ENCODE results near the gene MCM5.
A peak's percentile ranks its signal among the peaks of the same experiment; 100 is the strongest.

The MCM5 gene

DNA sequence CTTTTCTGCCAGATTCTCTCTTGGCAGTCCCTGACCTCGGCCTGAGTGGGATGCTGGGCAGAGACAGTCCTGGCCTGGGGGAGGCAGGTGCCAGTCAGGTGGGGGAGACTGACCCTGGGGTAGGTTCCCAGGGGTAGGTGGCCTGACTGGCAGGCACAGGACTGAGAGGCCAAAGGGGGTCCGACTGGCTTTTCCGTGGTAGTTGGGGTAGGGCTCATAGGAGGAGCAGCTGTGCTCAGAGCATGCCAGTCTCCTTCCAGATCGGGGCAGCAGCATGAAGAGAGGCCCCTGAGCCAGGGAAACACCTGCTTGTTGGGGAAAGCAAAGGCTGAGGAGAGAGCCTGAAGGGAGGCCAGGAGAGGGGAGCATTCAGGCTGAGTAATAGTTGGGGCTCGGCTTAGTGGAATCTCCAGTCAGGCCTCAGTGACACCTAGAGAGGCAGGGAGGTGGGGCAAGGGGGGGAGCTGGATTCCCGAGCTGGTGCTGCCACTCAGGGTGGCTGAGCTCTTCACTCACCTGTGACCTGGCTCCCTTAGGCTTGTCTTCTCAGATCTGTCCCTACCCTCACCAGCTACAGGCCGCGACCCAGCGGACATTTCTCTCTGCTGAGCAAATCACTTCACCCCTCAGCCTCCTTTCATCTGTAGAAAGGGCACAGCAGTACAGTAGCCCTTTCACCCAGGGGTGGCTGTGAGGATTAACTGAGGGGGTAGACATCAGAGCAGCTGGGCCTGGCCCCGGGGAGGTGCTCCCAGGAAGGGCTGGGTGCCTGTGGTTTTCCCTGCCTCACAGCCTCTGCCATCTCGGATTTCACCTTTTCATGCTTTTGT is 26.2 kb downstream of the MCM5 start:
- FAIRE-seq (no peak), DNase-seq (ENCODE audit: insufficient read length, low spot score) (no peak)
- TF ChIP-seq PAX5 (IDR thresholded peaks at IDR 0.05; ENCODE audit: insufficient read depth, low read length, severe bottlenecking) (no peak), POLR2A (IDR thresholded peaks at IDR 0.05; ENCODE audit: low read depth, low read length) (peak; percentile 37; the same call in 1 of the 2 replicates), SPI1 (IDR thresholded peaks at IDR 0.05; ENCODE audit: low read depth, low read length) (no peak), TAF1 (IDR thresholded peaks at IDR 0.05; ENCODE audit: low read depth, low read length) (no peak)

DNA sequence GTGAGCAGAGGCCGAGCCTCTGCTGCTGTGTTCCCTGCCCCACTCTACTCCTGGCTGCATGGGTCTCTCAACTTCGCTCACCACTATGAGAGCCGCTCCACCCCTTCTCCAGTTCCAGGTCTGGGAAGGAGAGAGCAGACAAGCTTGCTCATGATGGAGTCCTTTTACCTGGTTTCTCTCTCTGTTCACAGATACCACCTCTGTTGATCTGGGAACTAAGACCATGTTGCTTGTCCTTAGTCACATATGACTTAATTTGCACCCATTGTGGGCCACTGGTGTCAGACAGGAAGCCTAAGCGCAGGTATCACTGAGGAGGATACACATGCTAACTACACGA is 26.8 kb downstream of the MCM5 start:
- TF ChIP-seq POLR2A (IDR thresholded peaks at IDR 0.05; ENCODE audit: low read depth, low read length) (peak; percentile 32; the same call in 1 of the 2 replicates), POLR2AphosphoS5 (IDR thresholded peaks at IDR 0.05; ENCODE audit: low read depth, low read length) (no peak), PAX5 (IDR thresholded peaks at IDR 0.05; ENCODE audit: insufficient read depth, low read length, severe bottlenecking) (no peak), POU2F2 (IDR thresholded peaks at IDR 0.05; ENCODE audit: low read depth, low read length) (no peak), SPI1 (IDR thresholded peaks at IDR 0.05; ENCODE audit: low read depth, low read length) (no peak), TAF1 (IDR thresholded peaks at IDR 0.05; ENCODE audit: low read depth, low read length) (no peak)
- FAIRE-seq (peak; percentile 47), DNase-seq (ENCODE audit: insufficient read length, low spot score) (no peak)

DNA sequence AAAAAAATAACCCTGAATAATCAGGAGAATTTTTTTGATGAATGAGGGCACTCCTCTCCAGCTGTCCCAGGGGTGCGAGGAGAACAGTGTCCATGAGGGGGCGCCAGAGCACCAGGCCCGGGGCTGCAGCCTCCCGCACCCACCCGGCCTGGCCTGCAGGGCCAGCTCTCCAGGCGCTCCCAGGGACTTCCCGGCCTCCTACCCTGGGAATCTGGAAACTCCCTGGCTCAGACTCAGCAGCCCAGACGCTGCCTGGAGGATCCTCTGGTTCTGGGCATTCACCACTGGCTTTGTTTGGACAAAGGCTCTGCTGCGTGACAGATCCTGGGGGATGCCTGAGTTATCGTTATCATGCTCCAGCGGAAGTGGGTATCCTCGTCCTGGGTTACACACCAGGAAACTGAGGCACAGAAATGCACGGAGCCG is 31.0 kb downstream of the MCM5 start:
- TF ChIP-seq POLR2AphosphoS5 (IDR thresholded peaks at IDR 0.05; ENCODE audit: low read depth, low read length) (0 out of 2 replicates have a peak, but pooled peaks have one; percentile 10), SPI1 (IDR thresholded peaks at IDR 0.05; ENCODE audit: low read depth, low read length) (no peak)
- no peak for FAIRE-seq
- DNase-seq (ENCODE audit: insufficient read length, low spot score) = peak; percentile 65

DNA sequence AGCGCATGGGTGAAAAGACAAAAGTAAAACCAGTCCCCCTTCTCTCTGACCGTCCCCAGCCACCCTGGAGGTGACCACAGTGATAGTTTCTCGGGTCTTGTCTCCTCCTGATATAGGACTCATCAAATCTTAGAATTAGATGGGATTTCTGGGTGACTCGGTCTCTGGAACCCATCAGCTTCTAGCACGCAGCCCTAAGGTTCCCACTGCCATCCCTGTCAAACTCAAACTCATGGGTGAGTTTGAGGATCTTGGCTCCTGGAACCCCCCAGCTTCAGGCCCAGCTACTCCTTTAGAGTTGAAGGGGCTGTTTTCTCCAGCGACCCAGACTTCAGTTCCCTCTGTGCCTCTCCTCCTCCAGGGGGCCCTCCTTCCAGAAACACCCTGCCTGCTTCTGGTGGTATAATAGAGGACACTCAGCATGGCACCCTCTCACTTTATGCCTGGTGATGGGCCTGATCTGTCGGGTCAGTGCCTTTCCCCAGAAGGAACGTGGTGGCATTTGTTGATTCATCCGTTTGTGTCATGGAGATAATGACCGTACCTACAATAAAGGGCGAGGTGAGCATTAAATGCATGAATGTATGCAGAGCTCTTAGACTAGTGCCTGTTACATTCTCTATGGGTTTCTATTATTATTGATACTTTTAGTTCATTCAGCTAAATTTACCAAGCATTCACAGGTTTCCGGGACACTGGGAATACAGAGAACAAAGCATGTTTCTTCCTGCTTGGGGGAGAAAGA is 31.7 kb downstream of the MCM5 start:
- FAIRE-seq (no peak), DNase-seq (ENCODE audit: insufficient read length, low spot score) (no peak)
- TF ChIP-seq SPI1 (IDR thresholded peaks at IDR 0.05; ENCODE audit: low read depth, low read length) (no peak), POLR2AphosphoS5 (IDR thresholded peaks at IDR 0.05; ENCODE audit: low read depth, low read length) (no peak), POLR2A (IDR thresholded peaks at IDR 0.05; ENCODE audit: low read depth, low read length) (no peak), TAF1 (IDR thresholded peaks at IDR 0.05; ENCODE audit: low read depth, low read length) (no peak), PAX5 (IDR thresholded peaks at IDR 0.05; ENCODE audit: insufficient read depth, low read length, severe bottlenecking) (no peak), POU2F2 (IDR thresholded peaks at IDR 0.05; ENCODE audit: low read depth, low read length) (no peak)

DNA sequence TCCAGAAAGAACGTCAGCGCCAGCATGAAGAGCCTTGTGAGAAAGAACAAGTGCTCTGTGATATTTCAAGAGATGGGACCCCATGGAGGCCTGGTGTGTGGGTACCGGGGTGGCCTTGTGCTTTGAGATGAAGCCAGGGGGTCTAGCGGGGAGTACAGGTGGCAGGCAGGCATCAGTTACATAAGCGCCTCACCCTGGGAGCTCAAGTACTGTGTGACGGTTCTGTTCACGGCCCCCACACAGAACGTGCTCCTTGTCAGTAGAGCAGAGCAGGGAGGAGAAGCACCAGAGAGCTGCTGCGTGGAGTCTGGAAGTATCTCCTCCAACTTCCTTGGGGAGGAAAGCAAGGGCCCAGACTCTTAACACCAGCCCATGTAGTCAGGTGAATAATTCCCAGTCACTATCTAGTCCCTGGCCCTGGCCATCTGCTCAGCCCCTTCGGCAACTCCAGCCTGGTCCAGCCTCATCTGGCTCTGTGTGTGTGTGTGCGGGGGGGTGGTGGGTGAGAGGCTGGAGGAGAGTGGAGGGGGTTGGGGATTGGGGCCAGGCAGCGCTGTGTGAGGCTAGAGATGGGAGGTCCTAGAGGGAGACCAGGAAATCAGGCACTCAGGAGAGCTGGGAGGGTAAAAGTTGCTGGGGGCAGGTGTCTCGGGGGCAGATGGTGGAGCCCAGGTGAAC is 32.4 kb downstream of the MCM5 start:
- DNase-seq (ENCODE audit: insufficient read length, low spot score) = no peak
- no peak for FAIRE-seq
- no peak for TF ChIP-seq POU2F2 (IDR thresholded peaks at IDR 0.05; ENCODE audit: low read depth, low read length)
- no peak for TF ChIP-seq POLR2AphosphoS5 (IDR thresholded peaks at IDR 0.05; ENCODE audit: low read depth, low read length)
- TF ChIP-seq TAF1 (IDR thresholded peaks at IDR 0.05; ENCODE audit: low read depth, low read length) = no peak
- no peak for TF ChIP-seq PAX5 (IDR thresholded peaks at IDR 0.05; ENCODE audit: insufficient read depth, low read length, severe bottlenecking)
- TF ChIP-seq SPI1 (IDR thresholded peaks at IDR 0.05; ENCODE audit: low read depth, low read length) = no peak
- no peak for TF ChIP-seq POLR2A (IDR thresholded peaks at IDR 0.05; ENCODE audit: low read depth, low read length)

DNA sequence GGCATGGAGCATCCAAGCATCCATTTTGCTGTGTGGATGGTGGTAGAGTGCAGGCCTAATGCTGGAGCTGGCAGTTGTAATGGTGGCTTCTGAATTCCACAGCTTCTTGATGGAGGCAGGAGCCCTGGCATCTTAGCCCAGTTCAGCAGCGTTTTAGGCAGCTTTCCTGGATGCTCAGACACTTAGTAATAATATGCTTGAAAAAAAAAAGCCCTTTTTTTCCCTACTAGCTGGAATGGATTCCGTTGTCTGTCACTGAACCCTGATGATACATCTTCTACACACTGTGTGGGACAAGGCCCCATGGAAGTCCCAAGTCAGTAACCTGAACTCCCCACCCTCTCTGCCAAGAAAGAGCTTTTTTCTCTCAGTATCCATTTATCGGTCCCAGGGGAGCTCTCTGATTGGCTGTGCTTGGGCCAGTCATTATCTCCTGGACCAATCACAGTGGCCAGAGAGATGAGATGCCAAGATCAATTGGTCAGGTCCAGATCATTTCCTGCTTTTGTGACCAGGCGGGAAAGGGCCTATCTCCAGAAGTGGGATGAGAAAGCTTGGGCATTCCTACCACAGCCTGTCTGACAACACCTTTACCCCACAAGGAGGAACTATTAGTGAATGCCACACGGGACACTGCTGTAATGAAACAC is 34.2 kb downstream of the MCM5 start:
- DNase-seq (ENCODE audit: insufficient read length, low spot score) (no peak), FAIRE-seq (no peak)
- TF ChIP-seq PAX5 (IDR thresholded peaks at IDR 0.05; ENCODE audit: insufficient read depth, low read length, severe bottlenecking) (no peak), POLR2A (IDR thresholded peaks at IDR 0.05; ENCODE audit: low read depth, low read length) (no peak), POLR2AphosphoS5 (IDR thresholded peaks at IDR 0.05; ENCODE audit: low read depth, low read length) (no peak), TAF1 (IDR thresholded peaks at IDR 0.05; ENCODE audit: low read depth, low read length) (no peak), SPI1 (IDR thresholded peaks at IDR 0.05; ENCODE audit: low read depth, low read length) (no peak), POU2F2 (IDR thresholded peaks at IDR 0.05; ENCODE audit: low read depth, low read length) (no peak)

DNA sequence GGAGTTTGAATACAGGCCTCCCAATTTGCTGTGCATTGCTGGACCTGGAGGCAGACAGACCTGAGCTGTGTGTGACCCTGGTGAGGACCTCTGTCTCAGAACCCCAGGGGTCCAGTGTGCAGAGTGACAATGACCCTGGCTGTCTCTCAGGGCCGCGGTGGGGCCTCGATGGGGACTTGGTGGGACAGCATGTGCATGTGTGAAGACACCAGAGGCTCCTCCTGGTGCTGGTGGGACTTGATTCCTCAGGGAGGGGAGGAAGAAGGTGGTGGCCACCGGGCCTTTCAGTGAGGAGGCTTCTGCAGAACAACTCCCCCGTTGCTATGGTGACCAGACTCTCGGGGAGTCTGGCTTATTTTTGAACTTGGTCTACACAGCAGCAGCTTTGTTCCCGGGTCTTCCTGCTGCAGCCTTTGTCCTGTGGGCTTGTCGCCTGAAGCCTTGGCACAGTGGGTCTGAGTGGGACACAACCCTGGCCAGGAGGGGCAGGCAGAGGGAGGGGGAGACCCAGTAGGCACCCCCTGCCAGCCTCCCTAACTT is 35.3 kb downstream of the MCM5 start:
- no peak for TF ChIP-seq SPI1 (IDR thresholded peaks at IDR 0.05; ENCODE audit: low read depth, low read length)
- TF ChIP-seq PAX5 (IDR thresholded peaks at IDR 0.05; ENCODE audit: insufficient read depth, low read length, severe bottlenecking) = no peak
- TF ChIP-seq TAF1 (IDR thresholded peaks at IDR 0.05; ENCODE audit: low read depth, low read length) = no peak
- no peak for TF ChIP-seq POLR2A (IDR thresholded peaks at IDR 0.05; ENCODE audit: low read depth, low read length)
- TF ChIP-seq POU2F2 (IDR thresholded peaks at IDR 0.05; ENCODE audit: low read depth, low read length) = no peak
- FAIRE-seq (no peak), DNase-seq (ENCODE audit: insufficient read length, low spot score) (no peak)

DNA sequence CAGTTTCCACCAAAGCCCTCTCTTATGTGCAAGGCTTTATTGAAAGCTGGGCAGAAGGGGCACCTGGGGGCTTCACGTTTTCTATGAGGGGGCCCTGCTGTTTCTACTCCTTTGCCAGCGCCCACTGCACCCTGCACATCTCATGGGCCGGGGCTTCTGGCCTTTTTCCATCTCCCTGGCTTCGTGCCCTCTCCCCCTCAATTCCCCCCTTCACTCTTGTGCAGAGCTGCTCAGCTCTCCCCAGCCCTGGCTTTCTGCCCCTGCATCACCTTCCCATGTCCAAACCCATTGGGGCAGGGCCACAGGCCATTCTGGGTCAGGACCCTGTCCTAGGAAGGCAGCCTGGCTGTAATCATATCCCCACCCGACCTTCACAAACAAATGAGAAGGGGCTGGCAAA is 36.5 kb downstream of the MCM5 start:
- DNase-seq (ENCODE audit: insufficient read length, low spot score) (no peak), FAIRE-seq (no peak)
- TF ChIP-seq POU2F2 (IDR thresholded peaks at IDR 0.05; ENCODE audit: low read depth, low read length) (no peak), PAX5 (IDR thresholded peaks at IDR 0.05; ENCODE audit: insufficient read depth, low read length, severe bottlenecking) (no peak), TAF1 (IDR thresholded peaks at IDR 0.05; ENCODE audit: low read depth, low read length) (no peak), POLR2A (IDR thresholded peaks at IDR 0.05; ENCODE audit: low read depth, low read length) (no peak), POLR2AphosphoS5 (IDR thresholded peaks at IDR 0.05; ENCODE audit: low read depth, low read length) (no peak), SPI1 (IDR thresholded peaks at IDR 0.05; ENCODE audit: low read depth, low read length) (no peak)
